GM13977 (cell line): ENCODE measurements around the gene KAZALD1.

Experiments
- DNase-seq: peaks from one replicate; pipeline ENCODE4 v3.0.0; 2012; ENCODE audit warnings: low spot score
- in situ Hi-C: fragments of 300-500 bp; cut with MboI; formaldehyde crosslinking; loops from one replicate; pipeline ENCODE4 v1.12.0; 2022; ENCODE audit warnings: low sequenced_read_pairs, low pct_unique_long_range_greater_than_20kb, mixed read lengths, inconsistent platforms; ENCODE audit not compliant: unreplicated experiment
- TF ChIP-seq, protein P1 (sequence below): IDR thresholded peaks from 2 replicates; pipeline ENCODE4 v1.5.1; 2012; ENCODE audit warnings: mild to moderate bottlenecking, control low read depth; ENCODE audit not compliant: insufficient read depth; ENCODE audit errors: extremely low read depth, missing control alignments

KAZALD1 gene

DNA sequence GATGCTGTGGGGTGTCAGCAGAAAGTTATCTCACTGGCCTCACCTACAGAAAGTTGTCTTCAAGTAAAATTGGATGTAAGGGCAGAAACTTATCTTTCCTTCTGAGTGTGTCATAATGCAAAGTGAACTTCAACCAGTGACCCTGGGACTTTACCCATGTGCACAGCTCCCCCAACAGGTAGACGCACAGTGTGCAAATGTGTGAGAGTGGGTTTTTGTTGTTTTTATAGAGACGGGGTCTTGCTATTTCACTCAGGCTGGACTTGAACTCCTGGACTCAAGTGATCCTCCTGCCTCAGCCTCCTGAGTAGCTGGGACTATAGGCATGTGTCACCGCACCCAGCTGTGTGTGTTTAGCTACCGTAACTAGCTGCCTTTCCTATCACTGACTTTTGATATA is 6.4 kb upstream of the KAZALD1 start:
- in situ Hi-C loops, result no loop called here
- TF ChIP-seq, protein P1, sequence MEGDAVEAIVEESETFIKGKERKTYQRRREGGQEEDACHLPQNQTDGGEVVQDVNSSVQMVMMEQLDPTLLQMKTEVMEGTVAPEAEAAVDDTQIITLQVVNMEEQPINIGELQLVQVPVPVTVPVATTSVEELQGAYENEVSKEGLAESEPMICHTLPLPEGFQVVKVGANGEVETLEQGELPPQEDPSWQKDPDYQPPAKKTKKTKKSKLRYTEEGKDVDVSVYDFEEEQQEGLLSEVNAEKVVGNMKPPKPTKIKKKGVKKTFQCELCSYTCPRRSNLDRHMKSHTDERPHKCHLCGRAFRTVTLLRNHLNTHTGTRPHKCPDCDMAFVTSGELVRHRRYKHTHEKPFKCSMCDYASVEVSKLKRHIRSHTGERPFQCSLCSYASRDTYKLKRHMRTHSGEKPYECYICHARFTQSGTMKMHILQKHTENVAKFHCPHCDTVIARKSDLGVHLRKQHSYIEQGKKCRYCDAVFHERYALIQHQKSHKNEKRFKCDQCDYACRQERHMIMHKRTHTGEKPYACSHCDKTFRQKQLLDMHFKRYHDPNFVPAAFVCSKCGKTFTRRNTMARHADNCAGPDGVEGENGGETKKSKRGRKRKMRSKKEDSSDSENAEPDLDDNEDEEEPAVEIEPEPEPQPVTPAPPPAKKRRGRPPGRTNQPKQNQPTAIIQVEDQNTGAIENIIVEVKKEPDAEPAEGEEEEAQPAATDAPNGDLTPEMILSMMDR, result peak; percentile 30
- no peak for DNase-seq

DNA sequence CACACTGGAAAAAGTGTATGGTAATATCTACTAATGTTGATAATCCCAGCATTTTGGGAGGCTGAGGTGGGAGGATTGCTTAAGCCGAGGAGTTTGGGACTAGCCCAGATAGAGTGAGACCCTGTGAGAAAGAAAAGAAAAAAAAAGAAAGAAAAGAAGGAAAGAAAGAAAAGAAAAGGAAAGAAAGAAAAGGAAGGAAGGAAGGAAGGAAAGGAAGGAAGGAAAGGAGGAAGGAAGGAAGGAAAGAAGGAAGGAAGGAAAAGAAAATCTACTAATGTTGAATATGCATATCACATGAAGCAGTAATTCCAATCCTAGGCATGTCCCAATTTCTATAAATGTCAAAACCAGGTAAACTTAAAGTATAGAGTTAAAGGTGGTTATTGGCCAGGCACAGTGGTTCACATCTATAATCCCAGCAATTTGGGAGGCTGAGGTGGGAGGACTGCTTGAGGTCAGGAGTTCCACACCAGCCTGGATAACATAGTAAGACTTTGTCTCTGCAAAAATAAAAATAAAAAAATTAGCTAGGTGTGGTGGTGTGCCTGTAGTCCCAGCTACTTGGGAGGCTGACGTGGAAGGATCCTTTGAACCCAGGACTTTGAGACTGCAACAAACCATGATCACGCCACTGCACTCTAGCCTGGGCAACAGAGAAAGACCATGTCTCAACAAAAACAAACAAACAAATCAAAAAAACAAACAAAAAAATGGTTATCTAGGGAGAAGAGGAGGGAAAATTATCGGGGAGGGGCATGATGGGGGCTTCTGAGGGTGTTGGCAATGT is 5.2 kb upstream of the KAZALD1 start:
- in situ Hi-C loops, result no loop called here
- TF ChIP-seq, protein P1, result no peak
- no peak for DNase-seq

- DNase-seq, result peak; percentile 89
Measured at GRCh38 chr10:101060036-101060950, 1.5 kb upstream of the KAZALD1 start.

GRCh38 chr10:101060951-101061623 is 702 bp upstream of the KAZALD1 start:
- peak; percentile 98 for DNase-seq
- TF ChIP-seq, protein P1, result no peak
- in situ Hi-C loops, result no loop called here

More at GRCh38 chr10:101060036-101060950, 1.5 kb upstream of the KAZALD1 start:
- TF ChIP-seq, protein P1, result peak; percentile 86
- in situ Hi-C loops, result no loop called here

GRCh38 chr10:101062232-101063049 is 652 bp downstream of the KAZALD1 start:
- DNase-seq, result peak; percentile 82
- in situ Hi-C loops, result no loop called here
- TF ChIP-seq, protein P1, result peak; percentile 91

DNA sequence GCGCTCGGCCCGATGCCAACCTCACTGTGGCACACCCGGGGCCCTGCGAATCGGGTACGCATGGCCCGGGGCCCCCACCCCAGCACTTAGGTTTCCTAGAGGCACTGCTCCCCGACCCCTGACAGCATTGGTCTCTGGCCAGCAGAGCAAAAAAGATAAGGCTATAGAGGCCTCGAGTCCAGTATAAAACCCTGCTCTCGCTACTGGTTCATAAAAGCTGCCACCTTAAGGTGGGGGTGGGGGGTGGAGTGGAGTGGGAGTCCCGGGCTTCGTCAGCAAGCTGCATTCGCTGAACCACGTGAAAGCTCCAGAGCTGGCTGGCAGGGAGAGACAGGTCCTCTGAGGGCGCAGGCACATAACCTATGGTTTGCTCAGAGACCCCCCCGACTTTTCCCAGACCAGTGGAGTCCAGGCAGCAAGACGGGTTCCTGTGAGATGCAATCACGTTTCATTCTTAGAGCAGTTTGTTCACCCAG is 1.3 kb downstream of the KAZALD1 start:
- in situ Hi-C loops, result no loop called here
- TF ChIP-seq, protein P1, result no peak
- no peak for DNase-seq
